Fibroblast of peridontal ligament (primary cell): ENCODE results near the gene GJC2.

ENCODE experiments used
- DNase-seq: peaks from one replicate; pipeline ENCODE4 v3.0.0-alpha.2; 2010; ENCODE audit errors: extremely low read depth

Gene GJC2

GRCh38 chr1:228114827-228115226, 34.9 kb upstream of the GJC2 start:
- no peak for DNase-seq

GRCh38 chr1:228117335-228117734, 32.4 kb upstream of the GJC2 start:
- DNase-seq, result no peak

- no peak for DNase-seq
These were observed 31.7 kb upstream of the GJC2 start for GRCh38 chr1:228118040-228118439.

- peak; percentile 26 for DNase-seq
These were observed 29.4 kb upstream of the GJC2 start for GRCh38 chr1:228120351-228120750.

- DNase-seq, result peak; percentile 71
These were observed 28.8 kb upstream of the GJC2 start for GRCh38 chr1:228120857-228121489.

GRCh38 chr1:228122921-228123441, 26.7 kb upstream of the GJC2 start:
- no peak for DNase-seq

- no peak for DNase-seq
These were observed 26.2 kb upstream of the GJC2 start for GRCh38 chr1:228123505-228123904.

- DNase-seq, result no peak
These were observed 24.5 kb upstream of the GJC2 start for GRCh38 chr1:228125185-228125584.

GRCh38 chr1:228131766-228132165, 18.0 kb upstream of the GJC2 start:
- no peak for DNase-seq

- DNase-seq, result no peak
These were observed 15.1 kb upstream of the GJC2 start for GRCh38 chr1:228134591-228134990.

GRCh38 chr1:228136901-228137300, 12.8 kb upstream of the GJC2 start:
- DNase-seq, result no peak

GRCh38 chr1:228139406-228139930, 10.3 kb upstream of the GJC2 start:
- DNase-seq, result no peak

GRCh38 chr1:228139931-228140723, 9.6 kb upstream of the GJC2 start, which contains the start of gene GUK1:
Gene GUK1 (plus strand): TSS chr1:228140279. CDS start chr1:228140303, 24 bp downstream.
- DNase-seq, result peak; percentile 98

- peak; percentile 5 for DNase-seq
These were observed 9.0 kb upstream of the GJC2 start for GRCh38 chr1:228140724-228141225.

- DNase-seq, result peak; percentile 63
These were observed 8.3 kb upstream of the GJC2 start for GRCh38 chr1:228141226-228142044.

GRCh38 chr1:228142155-228142691, 7.5 kb upstream of the GJC2 start:
- DNase-seq, result no peak

GRCh38 chr1:228142701-228143136, 7.0 kb upstream of the GJC2 start:
- DNase-seq, result no peak

- DNase-seq, result no peak
These were observed 6.1 kb upstream of the GJC2 start for GRCh38 chr1:228143480-228144192.

GRCh38 chr1:228144193-228144992, 5.3 kb upstream of the GJC2 start:
- no peak for DNase-seq

GRCh38 chr1:228144993-228145343, 4.8 kb upstream of the GJC2 start:
- DNase-seq, result no peak
